Measurements from ENCODE around the gene SUPT3H.
"Not testable (repeated sequence)": the region's sequence is repeated elsewhere in the genome, so short reads cannot be mapped to it uniquely, and the experiment has no call there.

The SUPT3H gene

GRCh38 chr6:44933108-44933507 is 444.6 kb downstream of the SUPT3H start:
- no peak for DNase-seq

DNA sequence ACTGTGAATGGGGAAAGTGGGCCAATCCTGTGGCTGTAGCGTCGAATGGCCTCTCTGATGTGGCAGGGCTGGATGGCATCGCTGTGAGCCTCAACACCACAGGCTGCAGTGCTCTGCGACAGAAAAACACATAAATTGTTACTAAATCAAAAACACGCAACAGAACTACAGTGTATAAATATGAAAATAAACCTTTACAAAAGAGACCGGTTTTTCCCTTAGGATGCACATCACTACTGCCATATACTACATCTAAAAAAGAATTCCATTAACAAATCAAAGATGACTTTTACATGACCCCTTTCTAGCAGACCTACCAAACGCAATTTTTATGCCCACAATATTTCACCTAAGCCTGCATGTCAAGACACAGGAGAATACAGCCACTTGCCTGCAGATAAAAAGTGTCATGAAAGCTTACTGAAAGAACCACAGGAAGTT is 445.1 kb downstream of the SUPT3H start:
- no peak for DNase-seq

- DNase-seq, result no peak
Measured at GRCh38 chr6:44931385-44931784, 446.3 kb downstream of the SUPT3H start.

GRCh38 chr6:44926556-44926955 is 451.2 kb downstream of the SUPT3H start:
- DNase-seq, result no peak

DNA sequence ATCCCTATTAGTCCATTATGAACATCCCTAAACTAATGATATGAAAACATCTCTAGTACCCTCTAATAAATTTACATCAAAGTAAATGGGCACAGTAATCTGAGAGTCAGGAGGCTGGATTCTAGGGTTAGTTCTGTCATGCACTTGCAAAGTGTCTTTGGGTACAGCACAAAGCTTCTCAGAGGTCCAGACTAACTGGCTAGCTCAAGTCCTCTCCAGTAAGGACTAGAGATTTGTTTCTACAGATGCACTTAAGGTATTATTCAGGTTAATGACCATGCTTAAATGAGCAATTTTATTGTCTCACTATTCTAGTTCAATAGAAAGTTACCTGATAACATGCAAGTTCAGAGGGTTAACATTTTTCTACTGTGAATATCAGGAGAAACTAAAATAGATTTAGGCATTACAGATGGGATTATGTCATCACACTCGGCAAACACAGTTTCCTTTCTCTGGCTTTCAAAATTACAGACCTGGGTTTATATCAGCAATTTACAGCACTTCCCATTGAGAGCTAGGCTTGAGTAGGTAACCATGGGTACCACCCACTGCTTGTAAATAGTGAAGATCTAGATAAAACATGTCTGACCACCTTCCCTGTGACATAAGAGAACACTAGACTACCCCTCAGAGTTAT is 452.5 kb downstream of the SUPT3H start:
- no peak for DNase-seq

- no peak for DNase-seq
Measured at GRCh38 chr6:44923444-44923843, 454.3 kb downstream of the SUPT3H start.

DNA sequence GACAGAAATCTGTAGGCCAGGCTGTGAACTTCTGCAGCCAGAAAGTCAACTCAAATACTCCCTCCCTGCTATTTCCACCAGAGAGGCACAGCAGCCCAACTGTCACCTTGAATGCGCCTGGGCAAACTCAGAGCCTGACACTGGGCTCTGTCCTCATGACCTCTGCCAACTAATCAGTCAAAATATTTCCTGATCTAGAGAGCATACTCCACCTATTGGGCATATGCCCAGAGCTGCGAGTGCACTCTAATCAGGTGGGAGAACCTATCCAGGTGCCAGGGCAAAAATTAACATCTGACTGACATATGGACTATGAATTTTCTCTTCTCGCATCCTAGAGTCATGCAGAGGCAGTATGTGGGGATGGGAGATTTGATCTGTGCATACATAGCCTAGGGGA is 455.9 kb downstream of the SUPT3H start:
- no peak for DNase-seq

GRCh38 chr6:44920952-44921491 is 456.7 kb downstream of the SUPT3H start:
- DNase-seq, result no peak

DNA sequence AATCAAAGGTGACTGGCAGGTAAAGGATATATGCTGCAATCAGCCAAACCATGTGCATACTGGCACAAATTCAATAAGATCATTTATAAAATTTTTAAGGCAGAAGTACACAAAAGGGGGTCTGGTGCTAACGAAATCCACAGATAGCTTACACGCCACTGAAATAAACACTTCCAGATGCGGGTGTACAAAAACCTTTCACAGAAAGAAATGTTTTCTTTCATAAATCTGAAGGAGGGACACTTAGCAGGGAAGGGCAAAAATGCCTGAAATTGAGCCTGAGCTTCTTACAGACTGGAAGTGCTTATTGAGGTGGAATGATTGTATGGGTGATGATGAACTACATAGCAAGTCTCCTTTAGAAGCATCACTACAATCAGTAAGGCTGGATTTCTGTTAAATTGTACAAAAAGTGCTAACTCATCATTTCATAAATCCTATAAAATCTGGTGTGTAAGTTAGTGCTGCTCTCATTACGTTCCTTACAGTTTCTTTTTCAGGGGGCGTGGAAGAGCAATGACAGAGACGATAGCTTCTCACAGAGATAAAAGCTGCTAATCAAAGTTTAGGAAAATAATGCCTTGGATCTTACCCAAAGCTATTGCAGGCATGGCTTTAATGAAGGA is 458.9 kb downstream of the SUPT3H start:
- no peak for DNase-seq

DNA sequence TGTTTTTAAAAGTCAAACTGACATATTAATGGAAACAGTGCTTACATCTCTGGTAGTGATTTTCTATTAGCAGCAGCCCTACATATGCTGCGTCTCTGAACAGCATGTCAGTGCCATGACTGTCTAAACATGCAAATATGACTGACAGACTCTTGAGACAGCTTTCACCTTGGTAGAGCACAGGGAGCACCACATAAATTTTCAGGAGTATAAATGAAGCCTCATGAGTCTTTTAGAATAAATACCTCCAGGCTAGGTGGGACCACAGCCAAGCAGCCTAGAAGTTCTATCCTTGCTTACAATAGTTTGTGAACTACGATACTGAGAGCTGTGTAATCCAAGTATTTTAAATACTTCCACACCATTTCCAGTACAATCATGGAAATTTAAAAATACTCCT is 460.3 kb downstream of the SUPT3H start:
- no peak for DNase-seq

DNA sequence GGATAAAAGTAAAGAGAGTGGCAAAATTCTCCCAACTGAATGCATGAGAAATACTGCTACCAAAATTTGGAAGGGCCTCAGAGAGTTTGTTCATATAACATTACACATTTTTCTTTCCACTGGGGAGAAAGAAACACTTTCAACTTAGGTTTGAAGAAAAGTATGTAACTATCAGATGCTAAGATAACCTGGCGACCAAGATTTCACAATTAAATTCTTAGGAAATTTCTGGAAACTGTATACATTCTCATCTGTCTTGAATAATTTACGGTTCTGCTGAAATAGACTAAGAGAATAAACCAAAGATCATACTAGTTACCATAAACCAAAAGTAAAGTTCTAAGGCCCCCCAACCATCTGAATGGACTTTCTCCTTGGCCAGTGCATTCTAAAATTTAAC is 462.6 kb downstream of the SUPT3H start:
- DNase-seq, result no peak

DNA sequence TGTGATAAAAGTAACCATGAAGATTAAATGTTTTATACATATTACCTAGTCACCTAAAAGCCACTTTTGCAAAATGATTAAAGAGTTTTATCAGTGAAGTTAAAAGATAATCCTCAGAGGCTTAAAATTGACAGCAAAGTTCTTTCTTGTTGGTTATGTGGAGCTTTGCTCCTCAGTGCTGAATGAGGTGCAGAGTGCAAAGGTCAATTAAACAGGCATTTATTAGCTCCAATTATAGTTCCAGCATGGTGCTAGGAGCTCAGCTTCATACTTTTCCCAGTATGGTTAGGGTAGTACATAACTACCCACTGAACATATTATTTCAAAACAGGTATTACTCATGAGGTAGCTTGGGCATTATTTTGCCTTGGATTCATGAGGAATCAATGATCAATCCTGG is 463.6 kb downstream of the SUPT3H start:
- DNase-seq, result no peak

- no peak for DNase-seq
Measured at GRCh38 chr6:44906761-44907160, 471.0 kb downstream of the SUPT3H start.

DNA sequence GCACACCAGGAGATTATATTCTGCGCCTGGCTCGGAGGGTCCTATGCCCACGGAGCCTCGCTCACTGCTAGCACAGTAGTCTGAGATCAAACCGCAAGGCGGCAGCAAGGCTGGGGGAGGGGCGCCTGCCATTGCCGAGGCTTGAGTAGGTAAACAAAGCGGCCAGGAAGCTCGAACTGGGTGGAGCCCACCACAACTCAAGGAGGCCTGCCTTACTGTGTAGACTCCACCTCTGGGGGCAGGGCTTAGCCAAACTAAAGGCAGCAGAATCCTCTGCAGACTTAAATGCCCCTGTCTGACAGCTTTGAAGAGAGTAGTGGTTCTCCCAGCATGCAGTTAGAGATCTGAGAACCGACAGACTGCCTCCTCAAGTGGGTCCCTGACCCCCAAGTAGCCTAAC is 477.4 kb downstream of the SUPT3H start:
- not testable (repeated sequence) for DNase-seq

GRCh38 chr6:44898296-44898930 is 479.3 kb downstream of the SUPT3H start:
- DNase-seq, result no peak

DNA sequence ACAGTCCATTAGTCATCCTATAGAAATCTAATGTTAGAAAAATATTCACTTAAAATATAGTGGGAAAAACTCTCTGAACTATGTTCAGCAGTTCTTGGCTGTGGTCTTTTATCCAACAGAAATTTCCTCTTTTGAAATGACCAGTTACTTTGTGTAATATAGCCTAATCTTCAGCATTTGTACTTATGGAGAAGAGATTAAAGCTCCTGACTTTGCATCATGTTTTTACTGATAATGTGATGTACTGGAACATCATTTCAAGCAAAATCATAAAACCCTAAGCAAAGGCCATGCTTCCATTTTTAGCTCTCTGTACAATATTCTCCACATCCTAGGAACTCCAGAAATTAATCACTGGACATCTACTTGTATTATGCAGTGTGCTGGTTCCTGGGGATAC is 480.4 kb downstream of the SUPT3H start:
- no peak for DNase-seq

DNA sequence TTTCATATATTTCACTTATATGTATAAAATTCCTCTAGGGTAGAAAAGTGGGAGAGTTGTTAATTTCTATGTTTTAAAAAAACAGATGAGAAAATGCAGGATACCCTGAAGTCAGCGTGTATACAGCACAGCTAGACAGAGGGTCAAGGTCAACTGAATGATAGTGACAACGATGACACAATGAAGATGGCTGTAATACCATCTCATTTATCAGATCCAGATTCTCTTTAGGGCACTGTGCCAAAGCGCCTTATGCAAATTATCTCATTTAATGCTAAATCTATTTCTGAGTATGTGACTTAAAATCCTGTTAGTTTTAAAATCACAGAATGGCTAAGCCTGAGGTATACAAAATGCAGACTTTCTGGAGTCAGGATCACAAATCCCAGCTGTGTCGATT is 481.0 kb downstream of the SUPT3H start:
- DNase-seq, result no peak

- DNase-seq, result no peak
Measured at GRCh38 chr6:44892579-44892978, 485.2 kb downstream of the SUPT3H start.

DNA sequence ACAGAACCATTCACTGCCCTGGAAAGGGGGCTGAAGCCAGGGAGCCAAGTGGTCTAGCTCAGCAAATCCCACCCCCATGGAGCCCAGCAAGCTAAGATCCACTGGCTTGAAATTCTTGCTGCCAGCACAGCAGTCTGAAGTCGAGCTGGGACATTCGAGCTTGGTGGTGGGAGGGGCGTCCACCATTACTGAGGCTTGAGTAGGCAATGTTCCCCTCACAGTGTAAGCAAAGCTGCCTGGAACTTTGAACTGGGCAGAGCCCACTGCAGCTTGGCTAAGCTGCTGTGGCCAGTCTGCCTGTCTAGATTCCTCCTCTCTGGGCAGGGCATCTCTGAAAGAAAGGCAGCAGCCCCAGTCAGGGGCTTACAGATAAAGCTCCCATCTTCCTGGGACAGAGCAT is 498.7 kb downstream of the SUPT3H start:
- DNase-seq, result not testable (repeated sequence)

DNA sequence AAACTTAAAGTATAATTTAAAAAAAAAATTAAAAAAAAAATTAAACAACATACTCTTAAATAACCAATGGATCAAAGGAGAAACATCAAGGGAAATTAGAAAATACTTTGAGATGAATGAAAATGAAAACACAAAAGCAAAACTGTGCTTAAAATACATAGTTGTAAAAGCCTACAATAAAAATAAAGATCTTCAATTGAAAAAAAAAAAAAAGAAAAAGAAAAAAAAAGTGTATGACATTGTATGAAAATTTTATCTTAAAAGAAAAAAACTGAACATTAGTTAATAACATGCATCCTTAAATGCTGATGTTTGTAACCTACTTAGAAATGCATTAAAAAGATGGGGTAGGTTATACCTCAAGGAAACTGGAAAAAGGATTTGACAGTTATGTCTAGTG is 501.1 kb downstream of the SUPT3H start:
- DNase-seq, result not testable (repeated sequence)

DNA sequence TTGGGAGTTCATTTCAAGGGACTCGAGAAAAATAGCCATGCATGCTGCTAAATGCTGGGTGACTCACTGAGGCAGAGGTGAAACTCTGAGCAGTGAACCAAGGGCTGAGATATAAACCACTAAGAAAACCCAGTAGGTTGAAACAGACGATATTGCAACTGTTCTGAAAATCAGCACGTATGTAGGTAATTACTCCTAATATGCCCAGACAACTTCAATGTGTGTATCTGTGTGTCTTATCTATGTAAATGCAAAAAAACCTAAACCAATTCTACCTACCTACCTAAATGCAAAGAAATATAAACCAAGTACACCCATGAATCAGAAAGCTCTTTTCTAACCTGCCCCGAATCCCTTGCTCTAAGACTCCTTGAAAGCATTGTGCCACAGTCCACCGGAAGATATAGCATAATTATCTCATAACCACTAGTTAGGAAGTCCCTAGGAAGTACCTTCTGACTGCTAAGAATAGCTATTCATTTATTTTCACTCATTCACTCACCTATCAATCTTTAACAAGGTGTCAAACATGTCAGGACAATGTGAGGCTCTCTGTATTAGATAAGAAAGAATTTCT is 508.3 kb downstream of the SUPT3H start:
- DNase-seq, result no peak

DNA sequence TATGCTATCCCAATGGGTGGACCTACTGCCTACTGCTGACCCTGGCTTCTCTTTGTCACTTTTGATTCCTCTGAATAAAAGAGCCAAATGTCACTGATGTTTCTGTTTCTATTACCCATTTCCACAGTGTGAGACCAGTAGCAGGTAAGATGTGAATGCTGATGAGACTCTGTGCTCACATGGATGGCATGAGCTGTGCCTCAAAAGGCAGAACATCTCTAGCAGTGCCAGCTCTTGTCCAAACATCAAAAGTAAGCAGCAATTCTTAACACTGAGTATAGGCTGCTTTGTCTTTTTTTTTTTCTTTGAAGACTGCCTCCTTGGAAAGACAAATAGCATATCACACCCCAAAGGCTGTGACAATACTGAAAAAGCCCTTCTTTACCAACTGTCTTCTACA is 508.8 kb downstream of the SUPT3H start:
- DNase-seq, result no peak

GRCh38 chr6:44868335-44868668 is 509.4 kb downstream of the SUPT3H start:
- DNase-seq, result no peak
